Spleen (tissue), 11 donors: ENCODE results near the gene KIF21A. TPM values are rescaled to one million over a fixed set of nuclear protein-coding genes. Genes with fewer than 3 reads are reported as not detected.

ENCODE experiments used
- DNase-seq: peaks from one replicate; pipeline ENCODE4 v3.0.0-alpha.2; 2020
- H3K27ac ChIP-seq, 8 donors: fragments of 200-600 bp; sonication (generic) in 7 of 8; 1 replicate in 4 of 8; 2 replicates in 4 of 8; pipeline versions ENCODE4 v1.5.0 to v1.8.0; 2016 to 2021; ENCODE audit warnings: inconsistent platforms in 4 of 8, mild to moderate bottlenecking in 4 of 8, moderate library complexity in 1 of 8
- H3K27me3 ChIP-seq, 7 donors: fragments of 200-600 bp; sonication (generic) in 6 of 7; replicated peaks in 1 of 7; 1 replicate in 4 of 7; 2 replicates in 3 of 7; pipeline versions ENCODE4 v1.5.0 to v1.8.0; 2016 to 2021; ENCODE audit warnings: inconsistent platforms in 3 of 7, mild to moderate bottlenecking in 1 of 7
- H3K36me3 ChIP-seq, 6 donors: fragments of 200-600 bp; sonication (generic) in 5 of 6; 1 replicate in 4 of 6; 2 replicates in 2 of 6; pipeline versions ENCODE4 v1.5.0 to v1.8.0; 2016 to 2021; ENCODE audit warnings: inconsistent platforms in 2 of 6
- H3K4me1 ChIP-seq, 6 donors: fragments of 200-600 bp; sonication (generic) in 5 of 6; 1 replicate in 3 of 6; 2 replicates in 3 of 6; pipeline versions ENCODE4 v1.5.0 to v1.8.0; 2016 to 2021; ENCODE audit warnings: inconsistent platforms in 3 of 6
- H3K4me3 ChIP-seq, 8 donors: fragments of 200-600 bp; sonication (generic) in 7 of 8; 1 replicate in 4 of 8; 2 replicates in 4 of 8; pipeline versions ENCODE4 v1.5.0 to v1.8.0; 2016 to 2021; ENCODE audit warnings: inconsistent platforms in 4 of 8, mild to moderate bottlenecking in 4 of 8, moderate library complexity in 2 of 8
- H3K9me3 ChIP-seq, 8 donors: fragments of 200-600 bp; sonication (generic) in 7 of 8; 1 replicate in 4 of 8; 2 replicates in 4 of 8; pipeline versions ENCODE4 v1.5.0 to v1.8.0; 2016 to 2021; ENCODE audit warnings: inconsistent platforms in 4 of 8
- POLR2A ChIP-seq, 3 donors: fragments of 450-650 bp; IDR thresholded peaks; one replicate each; pipeline ENCODE4 v1.5.1; 2017; ENCODE audit warnings: antibody characterized with exemption in 3 of 3, mild to moderate bottlenecking in 1 of 3
- POLR2AphosphoS5 ChIP-seq, 3 donors: sonication (generic); formaldehyde crosslinking; IDR thresholded peaks; one replicate each; pipeline ENCODE4 v1.5.1; 2017; ENCODE audit warnings: antibody characterized with exemption in 3 of 3
- WGBS, 5 donors: extraction: QIAGEN DNeasy Blood & Tissue Kit in 3 of 5; methylation state at CpG; one replicate each; pipeline versions ENCODE4 v1.1.5 to v1.1.7; 2013 to 2018; 5-methylcytosine and 5-hydroxymethylcytosine counted together
- intact Hi-C: fragments of 100-400 bp; cut with DNase I; formaldehyde crosslinking; loops from one replicate; pipeline ENCODE4 v1.15.0; 2023; ENCODE audit warnings: low total_unique reads
- polyA plus RNA-seq, 3 donors: library from polyadenylated mRNA; stranded (reverse); fragments of 200-250 nt; gene quantifications; one replicate each; pipeline ENCODE4 v1.2.1, GENCODE V29; 2013
- total RNA-seq, 7 donors: library from RNA; depleted of rRNA in 3 of 7; stranded (reverse); fragments of >200 nt in 3 of 7; fragmentation: NEBNext Ultra II Directional in 4 of 7; extraction: Animal tissue kit (Norgen Biotek cat#: 25700) in 4 of 7; gene quantifications; one replicate each; pipeline versions ENCODE4 v1.1.0 to v1.2.1, GENCODE V29; 2016 to 2021
- TF ChIP-seq, protein P1 (sequence below), 11 experiments: fragments of 200-600 bp in 7 of 11; fragments of 450-650 bp in 4 of 11; sonication (generic) in 4 of 11; IDR thresholded peaks in 8 of 11; conservative IDR thresholded peaks in 3 of 11; 1 replicate in 7 of 11; 2 replicates in 4 of 11; pipeline versions ENCODE4 v1.4.0 to v1.8.0; 2016 to 2021; ENCODE audit warnings: antibody characterized with exemption in 11 of 11, inconsistent platforms in 4 of 11, mild to moderate bottlenecking in 1 of 11
- donor health status: healthy with polysubstance abuse.
- donor health status: DM: no; HTN: no; CAD: no; lungs with moderate emphysema.
- donor health status: DM: no; HTN: no; CAD: no.
- donor health status: Bipolar disorder and iron deficiency.
- donor health status: healthy.
- donor health status: DM: no; HTN: no; CAD: no.
- donor health status: DM: yes; HTN: yes; CAD: no.

Gene KIF21A
- total and polyA plus RNA-seq, 10 donors, result 1.0 to 47.1 (median 11.8) TPM

DNA sequence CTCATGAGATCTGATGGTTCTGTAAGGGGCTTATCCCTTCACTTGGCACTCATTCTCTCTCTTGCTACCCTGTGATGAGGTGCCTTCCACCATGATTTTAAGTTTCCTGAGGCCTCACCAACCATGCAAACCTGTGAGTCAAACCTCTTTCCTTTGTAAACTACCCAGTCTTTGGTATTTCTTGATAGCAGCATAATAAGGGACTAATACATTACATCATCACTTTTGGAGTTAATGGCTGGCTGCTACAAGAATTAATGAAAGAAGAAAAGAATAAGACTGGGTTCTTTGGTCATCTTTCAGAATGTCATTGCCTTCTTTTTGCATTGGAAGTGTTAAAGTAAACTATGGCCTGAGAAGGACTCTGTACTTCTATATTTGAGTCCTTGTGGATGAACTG is 5.1 kb upstream of the KIF21A start:
- DNase-seq, result no peak
- H3K36me3 ChIP-seq, result no peaks in the 10 kb centered on the region
- intact Hi-C loops, result no loop called here
- no peak overlapping the region for H3K27ac ChIP-seq
- no peaks in the 10 kb centered on the region for H3K9me3 ChIP-seq
- no peak for TF ChIP-seq POLR2AphosphoS5 (IDR thresholded peaks at IDR 0.05)
- TF ChIP-seq, protein P1, sequence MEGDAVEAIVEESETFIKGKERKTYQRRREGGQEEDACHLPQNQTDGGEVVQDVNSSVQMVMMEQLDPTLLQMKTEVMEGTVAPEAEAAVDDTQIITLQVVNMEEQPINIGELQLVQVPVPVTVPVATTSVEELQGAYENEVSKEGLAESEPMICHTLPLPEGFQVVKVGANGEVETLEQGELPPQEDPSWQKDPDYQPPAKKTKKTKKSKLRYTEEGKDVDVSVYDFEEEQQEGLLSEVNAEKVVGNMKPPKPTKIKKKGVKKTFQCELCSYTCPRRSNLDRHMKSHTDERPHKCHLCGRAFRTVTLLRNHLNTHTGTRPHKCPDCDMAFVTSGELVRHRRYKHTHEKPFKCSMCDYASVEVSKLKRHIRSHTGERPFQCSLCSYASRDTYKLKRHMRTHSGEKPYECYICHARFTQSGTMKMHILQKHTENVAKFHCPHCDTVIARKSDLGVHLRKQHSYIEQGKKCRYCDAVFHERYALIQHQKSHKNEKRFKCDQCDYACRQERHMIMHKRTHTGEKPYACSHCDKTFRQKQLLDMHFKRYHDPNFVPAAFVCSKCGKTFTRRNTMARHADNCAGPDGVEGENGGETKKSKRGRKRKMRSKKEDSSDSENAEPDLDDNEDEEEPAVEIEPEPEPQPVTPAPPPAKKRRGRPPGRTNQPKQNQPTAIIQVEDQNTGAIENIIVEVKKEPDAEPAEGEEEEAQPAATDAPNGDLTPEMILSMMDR (IDR thresholded peaks at IDR 0.05 in 8 of 11, conservative IDR thresholded peaks at IDR 0.05 in 3 of 11), result no peak
- no peak for TF ChIP-seq POLR2A (IDR thresholded peaks at IDR 0.05)
- H3K27me3 ChIP-seq, result peaks cover 0 to 9% (median 0%) of the 10 kb centered on the region in 7 donors
- no peak overlapping the region for H3K4me3 ChIP-seq
- H3K4me1 ChIP-seq, result peaks cover 0 to 12% (median 8%) of the 10 kb centered on the region in 6 donors

DNA sequence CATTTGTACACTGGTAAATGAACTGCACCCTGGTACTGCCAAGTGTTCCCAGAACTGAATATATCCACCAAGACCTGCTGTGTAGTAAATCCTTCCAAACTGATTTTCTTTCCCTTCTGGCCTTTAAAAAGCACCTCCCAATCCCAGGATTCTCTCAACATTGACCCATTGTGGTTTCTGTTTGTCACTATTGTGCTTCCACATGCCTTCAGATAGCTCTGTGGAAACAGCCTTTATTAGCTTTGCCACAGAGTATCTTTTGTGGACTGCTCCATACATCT is 949 bp upstream of the KIF21A start:
- Histone ChIP-seq H3K27me3 (peaks cover 0 to 25% (median 5%) of the 10 kb centered on the region in 7 donors), H3K27ac (peak overlapping the region in 6 of 8 donors; percentile 79 to 88 (median 87))

DNA sequence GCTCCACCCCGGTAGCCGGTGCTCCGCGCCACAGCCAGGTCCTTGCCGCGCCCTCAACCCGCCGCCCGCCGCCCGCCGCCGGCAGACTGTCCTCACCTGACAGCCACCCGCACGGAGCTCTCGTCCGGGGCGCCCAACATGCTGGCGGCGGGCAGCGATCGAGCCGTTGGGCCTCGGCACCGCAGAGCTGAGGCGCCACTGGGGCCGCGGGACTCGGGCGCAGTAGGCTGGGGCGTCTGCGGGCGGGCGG is 164 bp downstream of the KIF21A start:
- TF ChIP-seq, protein P1 (IDR thresholded peaks at IDR 0.05 in 8 of 11, conservative IDR thresholded peaks at IDR 0.05 in 3 of 11), result no peak
- no peak for TF ChIP-seq POLR2A (IDR thresholded peaks at IDR 0.05)
- no peak for TF ChIP-seq POLR2AphosphoS5 (IDR thresholded peaks at IDR 0.05)
- Histone ChIP-seq H3K9me3 (no peaks in the 10 kb centered on the region), H3K4me1 (peaks cover 7 to 31% (median 19%) of the 10 kb centered on the region in 6 donors), H3K4me3 (peak overlapping the region; percentile 54 to 86 (median 70)), H3K36me3 (no peaks in the 10 kb centered on the region), H3K27ac (peak overlapping the region; percentile 58 to 88 (median 85)), H3K27me3 (peaks cover 0 to 25% (median 5%) of the 10 kb centered on the region in 7 donors)
- 0 to 1% (median 0%) methylated on average over 6 to 34 of the region's 34 CpGs; no CpG with 5 or more reads in 1 of the 5 donors for WGBS, 5 donors
- intact Hi-C loops, result no loop called here
- no peak for DNase-seq

More for the DNA sequence above, 949 bp upstream of the KIF21A start:
- peaks cover 7 to 31% (median 19%) of the 10 kb centered on the region in 6 donors for H3K4me1 ChIP-seq
- no peaks in the 10 kb centered on the region for H3K9me3 ChIP-seq
- no peaks in the 10 kb centered on the region for H3K36me3 ChIP-seq
- intact Hi-C loops, result no loop called here
- peak overlapping the region in 6 of 8 donors; percentile 54 to 86 (median 73) for H3K4me3 ChIP-seq
- no peak for DNase-seq
- no peak for TF ChIP-seq POLR2AphosphoS5 (IDR thresholded peaks at IDR 0.05)
- no peak for TF ChIP-seq POLR2A (IDR thresholded peaks at IDR 0.05)
- TF ChIP-seq, protein P1 (IDR thresholded peaks at IDR 0.05 in 8 of 11, conservative IDR thresholded peaks at IDR 0.05 in 3 of 11), result no peak

GRCh38 chr12:39441963-39442830 is 723 bp downstream of the KIF21A start:
- TF ChIP-seq, protein P1 (IDR thresholded peaks at IDR 0.05 in 8 of 11, conservative IDR thresholded peaks at IDR 0.05 in 3 of 11), result no peak
- TF ChIP-seq POLR2A (IDR thresholded peaks at IDR 0.05) (no peak), POLR2AphosphoS5 (IDR thresholded peaks at IDR 0.05) (no peak)
- Histone ChIP-seq H3K36me3 (no peaks in the 10 kb centered on the region), H3K27me3 (peaks cover 0 to 25% (median 5%) of the 10 kb centered on the region in 7 donors), H3K27ac (peak overlapping the region; percentile 58 to 88 (median 85)), H3K4me3 (peak overlapping the region; percentile 54 to 86 (median 70)), H3K9me3 (no peaks in the 10 kb centered on the region), H3K4me1 (peaks cover 7 to 31% (median 19%) of the 10 kb centered on the region in 6 donors)
- intact Hi-C loops, result no loop called here
- 2 to 6% (median 4%) methylated on average over 24 to 49 of the region's 49 CpGs for WGBS, 5 donors
- DNase-seq, result no peak
